Chondrocyte (in vitro differentiated cells): Measurements from ENCODE around the gene COQ10A. TPM values are rescaled to one million over a fixed set of nuclear protein-coding genes. Genes with fewer than 3 reads are reported as not detected.

Source experiments
- DNase-seq: peaks from one replicate; pipeline ENCODE4 v3.0.0; 2021; ENCODE audit warnings: mixed read lengths, low spot score
- H3K27ac Mint-ChIP-seq: one replicate; pipeline ENCODE4 v1.8.0; 2021; ENCODE audit warnings: mild to moderate bottlenecking, moderate library complexity, mixed read lengths; ENCODE audit not compliant: unreplicated experiment
- H3K27me3 Mint-ChIP-seq: 2 replicates; pipeline ENCODE4 v1.8.0; 2021; ENCODE audit warnings: low read depth, mixed read lengths
- H3K36me3 Mint-ChIP-seq: 2 replicates; pipeline ENCODE4 v1.8.0; 2021; ENCODE audit warnings: low read depth, mixed read lengths
- H3K4me1 Mint-ChIP-seq: 2 replicates; pipeline ENCODE4 v1.8.0; 2021; ENCODE audit warnings: low read depth, mild to moderate bottlenecking, mixed read lengths
- H3K4me3 Mint-ChIP-seq: one replicate; pipeline ENCODE4 v1.8.0; 2021; ENCODE audit warnings: mild to moderate bottlenecking, moderate library complexity, mixed read lengths; ENCODE audit not compliant: unreplicated experiment
- H3K9me3 Mint-ChIP-seq: 2 replicates; pipeline ENCODE4 v1.8.0; 2021; ENCODE audit warnings: low read depth, mixed read lengths
- CTCF ChIP-seq: fragments of 200-600 bp; sonication (generic); IDR thresholded peaks from 2 replicates; pipeline ENCODE4 v1.5.0; 2021; ENCODE audit warnings: antibody characterized with exemption, mild to moderate bottlenecking, moderate library complexity
- long read RNA-seq: library from polyadenylated mRNA; stranded (forward); transcript quantifications from one replicate; pipeline ENCODE4 v2.0.0, GENCODE V29; 2021
- total RNA-seq: library from RNA; stranded (reverse); gene quantifications from 3 replicates; pipeline ENCODE4 v1.2.1, GENCODE V29; 2021

The COQ10A gene
- total RNA-seq = 9.0 to 15.6 TPM (median 9.8 TPM) in 3 replicates
- long read RNA-seq, transcript COQ10A-201 (5 exons, 1,652 nt) = major isoform, 14 of 18 reads
- long read RNA-seq, partial matches to known transcripts = 1 of 18 reads
- long read RNA-seq, other reads (novel, unspliced or antisense) = 1 of 18 reads

GRCh38 chr12:56266693-56267442, at the start of gene COQ10A:
Gene COQ10A, plus strand, starts transcription at chr12:56266942. Its CDS starts 177 bp downstream, at chr12:56267119.
- Mint-ChIP-seq H3K27me3 (no peaks in the 10 kb centered on the region), H3K27ac (peak within 1 kb of the TSS; percentile 91), H3K9me3 (no peaks in the 10 kb centered on the region), H3K4me3 (peak within 1 kb of the TSS; percentile 87), H3K36me3 (peaks cover 5% of the 10 kb centered on the region), H3K4me1 (peaks cover 26% of the 10 kb centered on the region)
- DNase-seq = peak; percentile 93
- peak; percentile 86 for TF ChIP-seq CTCF

- peak overlapping the region; percentile 99 for H3K4me3 Mint-ChIP-seq
- DNase-seq = no peak
- no peaks in the 10 kb centered on the region for H3K27me3 Mint-ChIP-seq
- H3K4me1 Mint-ChIP-seq = peaks cover 38% of the 10 kb centered on the region
- H3K27ac Mint-ChIP-seq = no peak overlapping the region
- H3K36me3 Mint-ChIP-seq = peaks cover 9% of the 10 kb centered on the region
- H3K9me3 Mint-ChIP-seq = no peaks in the 10 kb centered on the region
- TF ChIP-seq CTCF = no peak
Observed at GRCh38 chr12:56219840-56220239, 46.9 kb upstream of the COQ10A start.

GRCh38 chr12:56220611-56221231, 46.0 kb upstream of the COQ10A start:
- H3K4me3 Mint-ChIP-seq = peak overlapping the region; percentile 99
- no peaks in the 10 kb centered on the region for H3K9me3 Mint-ChIP-seq
- H3K4me1 Mint-ChIP-seq = peaks cover 43% of the 10 kb centered on the region
- DNase-seq = no peak
- no peak for TF ChIP-seq CTCF
- peak overlapping the region; percentile 100 for H3K27ac Mint-ChIP-seq
- no peaks in the 10 kb centered on the region for H3K27me3 Mint-ChIP-seq
- peaks cover 4% of the 10 kb centered on the region for H3K36me3 Mint-ChIP-seq

- DNase-seq = no peak
- Mint-ChIP-seq H3K36me3 (peaks cover 4% of the 10 kb centered on the region), H3K4me1 (peaks cover 43% of the 10 kb centered on the region), H3K27ac (peak overlapping the region; percentile 100), H3K9me3 (no peaks in the 10 kb centered on the region), H3K4me3 (peak overlapping the region; percentile 99), H3K27me3 (no peaks in the 10 kb centered on the region)
- TF ChIP-seq CTCF = no peak
Observed at GRCh38 chr12:56221232-56221756, 45.4 kb upstream of the COQ10A start.
